Measurements from ENCODE around the gene ISCA2.

ISCA2 gene

DNA sequence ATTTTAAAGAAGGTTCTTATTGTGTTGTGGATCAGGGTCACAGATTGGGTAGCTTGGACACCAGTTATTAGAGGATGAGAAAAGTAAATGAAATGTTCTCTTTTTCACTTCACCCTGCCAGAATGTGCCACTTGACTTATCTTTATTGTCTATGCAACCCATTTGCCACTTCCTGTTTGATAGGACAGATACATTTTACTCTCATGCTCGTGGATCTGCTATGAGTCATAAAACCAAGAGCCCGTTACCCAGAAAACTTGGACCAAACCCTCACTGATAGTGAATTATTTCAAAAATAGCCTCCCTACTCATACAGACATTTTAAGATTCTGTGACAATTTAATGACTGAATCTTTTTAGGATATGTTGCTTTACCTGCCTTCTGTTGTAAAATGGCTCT lies 1.8 kb downstream of the ISCA2 start:
- DNase-seq (ENCODE audit: low read depth), result no peak
- no peak overlapping the region for H3K4me3 ChIP-seq (replicated peaks; ENCODE audit: low read depth, low read length)
- TF ChIP-seq CTCF (IDR thresholded peaks at IDR 0.05; ENCODE audit: low read length, missing control alignments), result no peak

- no peak for TF ChIP-seq CTCF (IDR thresholded peaks at IDR 0.05; ENCODE audit: low read length, missing control alignments)
- no peak for DNase-seq (ENCODE audit: low read depth)
- no peak overlapping the region for H3K4me3 ChIP-seq (replicated peaks; ENCODE audit: low read depth, low read length)
These were observed 7.0 kb downstream of the ISCA2 start for GRCh38 chr14:74500417-74501134.

GRCh38 chr14:74501135-74501614 lies 7.6 kb downstream of the ISCA2 start:
- peak; percentile 86 for DNase-seq (ENCODE audit: low read depth)
- H3K4me3 ChIP-seq (replicated peaks; ENCODE audit: low read depth, low read length), result no peak overlapping the region
- peak; percentile 96 for TF ChIP-seq CTCF (IDR thresholded peaks at IDR 0.05; ENCODE audit: low read length, missing control alignments)

DNA sequence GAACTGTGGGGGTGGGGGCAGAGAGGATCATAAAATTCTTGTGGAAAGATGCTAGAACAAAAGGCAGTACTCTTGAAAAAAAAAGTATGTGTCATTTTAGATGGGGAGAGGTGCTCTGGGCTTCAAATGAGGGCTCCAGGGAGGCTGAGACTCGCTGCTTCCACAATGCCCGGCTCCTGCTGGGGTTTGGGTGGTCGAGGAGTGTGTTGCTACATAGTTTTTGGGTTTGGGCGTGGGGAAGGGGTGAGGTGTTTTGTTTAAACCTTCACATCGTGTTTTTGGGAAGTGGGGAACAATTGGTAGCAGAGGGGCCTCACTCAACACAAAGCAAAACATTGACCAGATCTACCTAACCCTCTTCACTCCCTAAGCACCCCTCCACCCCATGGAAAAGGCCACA lies 8.1 kb downstream of the ISCA2 start:
- TF ChIP-seq CTCF (IDR thresholded peaks at IDR 0.05; ENCODE audit: low read length, missing control alignments), result no peak
- no peak overlapping the region for H3K4me3 ChIP-seq (replicated peaks; ENCODE audit: low read depth, low read length)
- DNase-seq (ENCODE audit: low read depth), result no peak

GRCh38 chr14:74502236-74503019 lies 8.9 kb downstream of the ISCA2 start:
- DNase-seq (ENCODE audit: low read depth), result peak; percentile 56
- TF ChIP-seq CTCF (IDR thresholded peaks at IDR 0.05; ENCODE audit: low read length, missing control alignments), result peak; percentile 62
- no peak overlapping the region for H3K4me3 ChIP-seq (replicated peaks; ENCODE audit: low read depth, low read length)

GRCh38 chr14:74503291-74503937 lies 9.8 kb downstream of the ISCA2 start:
- no peak for TF ChIP-seq CTCF (IDR thresholded peaks at IDR 0.05; ENCODE audit: low read length, missing control alignments)
- no peak overlapping the region for H3K4me3 ChIP-seq (replicated peaks; ENCODE audit: low read depth, low read length)
- DNase-seq (ENCODE audit: low read depth), result no peak
